BJ (cell line): ENCODE data around the gene ENO2. TPM values are rescaled to one million over a fixed set of nuclear protein-coding genes. Genes with fewer than 3 reads are reported as not detected.

ENCODE experiments used
- CTCF ChIA-PET: fragments of 350-600 bp; formaldehyde crosslinking; extraction: SDS; loops from one replicate; lab custom pipeline; 2021; ENCODE audit warnings: antibody characterized with exemption, inconsistent platforms; lab: Yijun Ruan, JAX
- POLR2A ChIA-PET: fragments of 300-600 bp; sonication (Branson Sonifier 250); formaldehyde crosslinking; extraction: SDS; loops from one replicate; lab custom pipeline; 2021; ENCODE audit warnings: antibody characterized with exemption; lab: Charles Lee
- DNase-seq: peaks from one replicate; pipeline ENCODE4 v3.0.0-alpha.2; 2011; ENCODE audit warnings: low read depth
- H3K27me3 ChIP-seq: 2 replicates; pipeline ENCODE4 v1.6.0; 2011; ENCODE audit warnings: low read length; ENCODE audit not compliant: control insufficient read depth, insufficient read depth
- H3K36me3 ChIP-seq: 2 replicates; pipeline ENCODE4 v1.5.1; 2011; ENCODE audit warnings: low read length; ENCODE audit not compliant: control insufficient read depth, insufficient read depth
- H3K4me3 ChIP-seq: 2 replicates; pipeline ENCODE4 v1.5.1; 2011; ENCODE audit warnings: low read depth, mild to moderate bottlenecking, control low read depth, low read length
- CTCF ChIP-seq: IDR thresholded peaks from 2 replicates; pipeline ENCODE4 v1.5.1; 2011; ENCODE audit warnings: low read depth, mild to moderate bottlenecking, control low read depth, inconsistent platforms, low read length, moderate library complexity; ENCODE audit not compliant: insufficient read depth
- polyA plus RNA-seq: library from polyadenylated mRNA; depleted of rRNA; stranded (reverse); fragments of >200 nt; gene quantifications from 2 replicates; pipeline ENCODE4 v1.2.3, GENCODE V29; 2011; rRNA removed
- small RNA-seq: library from RNA; depleted of rRNA; stranded (forward); fragments of <200 nt; gene quantifications from one replicate; pipeline ENCODE3, GENCODE V24; 2012; ENCODE audit warnings: low replicate concordance, low read depth; ENCODE audit not compliant: insufficient read length

Gene ENO2
- polyA plus RNA-seq, 1 experiment: 29.7 TPM

- DNase-seq: no peak
- H3K36me3 ChIP-seq: peaks cover 26% of the 10 kb centered on the region
- H3K4me3 ChIP-seq: no peak overlapping the region
- CTCF ChIA-PET: interaction anchor here (0.7 to 3.5 kb wide), 5 partner anchors 18 to 98 kb away, joined by 3 to 24 read pairs (median 6); partner anchors contain the start of gene LPCAT3
- no peaks in the 10 kb centered on the region for H3K27me3 ChIP-seq
- POLR2A ChIA-PET: no interaction called here
- TF ChIP-seq CTCF: no peak
Observed at GRCh38 chr12:6967651-6968100, 53.3 kb downstream of the ENO2 start.

DNA sequence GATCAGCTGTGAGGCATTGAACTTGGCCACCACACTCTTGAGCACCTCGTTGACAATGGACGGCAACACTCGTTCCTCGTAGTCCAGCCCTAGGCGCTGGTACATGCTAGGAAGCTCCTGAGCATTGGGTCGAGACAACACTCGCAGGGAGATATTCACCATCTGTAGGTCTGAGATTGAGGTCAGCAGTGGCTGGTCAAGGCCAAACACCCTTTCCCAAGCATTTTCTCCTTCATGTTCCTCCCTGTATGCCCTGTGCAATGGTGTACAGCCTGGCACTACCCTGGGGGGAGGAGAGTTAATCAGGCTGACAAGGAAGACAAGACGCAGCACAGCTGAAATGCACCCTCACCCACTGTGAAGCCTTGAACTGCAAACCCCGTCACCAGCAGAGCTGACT, 54.0 kb downstream of the ENO2 start:
- TF ChIP-seq CTCF: no peak
- Histone ChIP-seq H3K27me3 (no peaks in the 10 kb centered on the region), H3K36me3 (peaks cover 26% of the 10 kb centered on the region), H3K4me3 (no peak overlapping the region)
- POLR2A ChIA-PET: no interaction called here
- no peak for DNase-seq
- CTCF ChIA-PET: interaction anchor here (0.7 to 3.5 kb wide), 7 partner anchors 9 to 99 kb away, joined by 3 to 24 read pairs (median 5); partner anchors contain the start of gene LPCAT3

- no peak for DNase-seq
- H3K27me3 ChIP-seq: no peaks in the 10 kb centered on the region
- ChIA-PET POLR2A (no interaction called here), CTCF (interaction anchor here (2.0 to 3.5 kb wide), 2 partner anchors 32 to 46 kb away, joined by 5 to 24 read pairs; no protein-coding TSS in a partner anchor)
- peaks cover 29% of the 10 kb centered on the region for H3K36me3 ChIP-seq
- H3K4me3 ChIP-seq: peak overlapping the region; percentile 96
- no peak for TF ChIP-seq CTCF
Observed at GRCh38 chr12:6970096-6970527, 55.7 kb downstream of the ENO2 start.

Small RNA genes within 50 kb of the gene (small RNA-seq; reads per million reads assigned to genes)
- gene MIR141 (13.3 reads per million, percentile 79 among the genes with 10 or more reads in this experiment), gene MIR200C (7.4 reads per million, percentile 71 among the genes with 10 or more reads in this experiment), gene RNU7-1 (not detected), gene SCARNA12 (not detected)

Other genes starting within 250 kb of the ENO2 start
- 38.8 and 57.0 TPM in 2 replicates for gene ZNF384, start 225.2 kb upstream of the ENO2 start, polyA plus RNA-seq
- gene PIANP, start 213.8 kb upstream of the ENO2 start, polyA plus RNA-seq: 0.44 and 0.59 TPM in 2 replicates
- gene COPS7A, start 190.5 kb upstream of the ENO2 start, polyA plus RNA-seq: 128 and 200 TPM in 2 replicates
- 287 and 345 TPM in 2 replicates for gene MLF2, start 161.4 kb upstream of the ENO2 start, polyA plus RNA-seq
- 234 and 241 TPM in 2 replicates for gene PTMS, start 148.2 kb upstream of the ENO2 start, polyA plus RNA-seq
- 0.28 and 0.50 TPM in 2 replicates for gene LAG3, start 142.1 kb upstream of the ENO2 start, polyA plus RNA-seq
- 0.33 and 0.42 TPM in 2 replicates for gene CD4, start 125.1 kb upstream of the ENO2 start, polyA plus RNA-seq
- 3.3 and 6.6 TPM in 2 replicates for gene GPR162, start 92.8 kb upstream of the ENO2 start, polyA plus RNA-seq
- gene P3H3, start 86.2 kb upstream of the ENO2 start, polyA plus RNA-seq: 40.9 and 71.6 TPM in 2 replicates
- 3.3 and 5.3 TPM in 2 replicates for gene GNB3, start 73.7 kb upstream of the ENO2 start, polyA plus RNA-seq
- gene CDCA3, start 63.3 kb upstream of the ENO2 start, polyA plus RNA-seq: 39.2 and 57.1 TPM in 2 replicates
- gene USP5, start 62.4 kb upstream of the ENO2 start, polyA plus RNA-seq: 52.9 and 90.0 TPM in 2 replicates
- gene TPI1, start 47.0 kb upstream of the ENO2 start, polyA plus RNA-seq: 2,446 and 2,656 TPM in 2 replicates
- gene SPSB2, start 41.3 kb upstream of the ENO2 start, polyA plus RNA-seq: 5.0 and 7.3 TPM in 2 replicates
- 12.7 and 13.3 TPM in 2 replicates for gene LRRC23, start 9.8 kb upstream of the ENO2 start, polyA plus RNA-seq
- gene ATN1, start 13.4 kb downstream of the ENO2 start, polyA plus RNA-seq: 13.0 and 15.9 TPM in 2 replicates
- gene RNU7-1, start 29.2 kb downstream of the ENO2 start, polyA plus RNA-seq: not detected in 2 replicates
- gene C12orf57, start 29.4 kb downstream of the ENO2 start, polyA plus RNA-seq: 489 and 709 TPM in 2 replicates
- 0.15 and 0.27 TPM in 2 replicates for gene PTPN6, start 36.8 kb downstream of the ENO2 start, polyA plus RNA-seq
- 283 and 369 TPM in 2 replicates for gene PHB2, start 56.1 kb downstream of the ENO2 start, polyA plus RNA-seq
- gene EMG1, start 56.3 kb downstream of the ENO2 start, polyA plus RNA-seq: 37.5 and 53.9 TPM in 2 replicates
- 26.3 and 31.2 TPM in 2 replicates for gene LPCAT3, start 103.9 kb downstream of the ENO2 start, polyA plus RNA-seq
- gene C1S, start 146.1 kb downstream of the ENO2 start, polyA plus RNA-seq: 329 and 341 TPM in 2 replicates
- gene C1R, start 177.9 kb downstream of the ENO2 start, polyA plus RNA-seq: 668 and 703 TPM in 2 replicates
- gene C1RL, start 194.6 kb downstream of the ENO2 start, polyA plus RNA-seq: 33.6 and 50.5 TPM in 2 replicates
- gene RBP5, start 214.3 kb downstream of the ENO2 start, polyA plus RNA-seq: not detected in 2 replicates
- 14.3 and 19.2 TPM in 2 replicates for gene CLSTN3, start 215.8 kb downstream of the ENO2 start, polyA plus RNA-seq